Tongue (tissue), 2 donors: ENCODE data around the gene ZBTB39. TPM values are rescaled to one million over a fixed set of nuclear protein-coding genes. Genes with fewer than 3 reads are reported as not detected.
A peak's percentile ranks its signal among the peaks of the same experiment; 100 is the strongest.
"Not testable (repeated sequence)": the region's sequence is repeated elsewhere in the genome, so short reads cannot be mapped to it uniquely, and the experiment has no call there.

Experiments used
- DNase-seq: peaks from one replicate; pipeline ENCODE4 v3.0.0-alpha.2; 2015
- total RNA-seq: library from RNA; depleted of rRNA; stranded (reverse); fragments of >200 nt; gene quantifications from one replicate; pipeline ENCODE4 v1.2.3, GENCODE V29; 2014

Gene ZBTB39
- total RNA-seq, 1 donor from 2014 or later: 6.4 TPM

DNA sequence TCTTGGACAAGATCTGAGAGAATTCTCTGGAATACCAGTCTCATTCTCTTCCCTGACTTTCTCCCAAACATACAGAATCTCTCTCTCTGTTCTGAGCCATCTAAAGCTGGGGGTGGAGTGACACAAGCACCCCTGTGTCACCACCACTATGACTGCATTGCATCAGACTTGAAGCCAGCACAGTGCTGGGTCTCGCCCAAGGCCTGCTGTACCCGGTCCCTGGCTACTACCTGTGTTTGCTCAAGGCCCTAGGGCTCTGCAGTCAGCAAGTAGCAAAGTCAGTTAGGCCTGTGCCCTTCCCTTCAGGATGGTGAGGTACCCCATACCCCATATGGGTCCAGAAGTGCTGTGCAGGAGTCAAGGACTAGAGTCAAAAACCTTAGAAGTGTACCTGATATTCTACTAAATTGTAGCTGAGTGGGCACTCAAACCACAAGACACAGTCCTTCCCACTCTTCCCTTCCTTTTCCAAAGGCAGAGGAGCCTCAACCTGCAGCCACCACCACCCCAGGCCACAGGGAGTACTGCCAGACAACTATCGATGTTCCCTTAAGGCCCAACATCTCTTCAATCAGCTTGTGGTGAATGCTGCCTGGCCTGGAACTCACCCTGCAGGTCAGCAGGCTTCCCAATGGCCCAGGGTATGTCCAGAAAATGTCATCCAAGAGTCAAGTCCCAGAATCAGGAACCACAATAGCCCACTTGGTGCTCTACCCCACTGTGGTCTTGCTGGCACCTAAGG lies 27.8 kb downstream of the ZBTB39 start:
- no peak for DNase-seq

GRCh38 chr12:56977361-56977760 lies 29.0 kb downstream of the ZBTB39 start:
- DNase-seq: not testable (repeated sequence)

DNA sequence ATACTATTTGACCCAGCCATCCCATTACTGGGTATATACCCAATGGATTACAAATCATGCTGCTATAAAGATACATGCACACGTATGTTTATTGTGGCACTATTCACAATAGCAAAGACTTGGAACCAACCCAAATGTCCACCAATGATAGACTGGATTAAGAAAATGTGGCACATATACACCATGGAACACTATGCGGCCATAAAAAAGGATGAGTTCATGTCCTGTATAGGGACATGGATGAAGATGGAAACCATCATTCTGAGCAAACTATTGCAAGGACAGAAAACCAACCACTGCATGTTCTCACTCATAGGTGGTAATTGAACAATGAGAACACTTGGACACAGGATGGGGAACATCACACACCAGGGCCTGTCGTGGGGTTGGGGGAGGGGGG lies 32.1 kb downstream of the ZBTB39 start:
- not testable (repeated sequence) for DNase-seq

GRCh38 chr12:56968910-56969309 lies 37.4 kb downstream of the ZBTB39 start:
- not testable (repeated sequence) for DNase-seq

DNA sequence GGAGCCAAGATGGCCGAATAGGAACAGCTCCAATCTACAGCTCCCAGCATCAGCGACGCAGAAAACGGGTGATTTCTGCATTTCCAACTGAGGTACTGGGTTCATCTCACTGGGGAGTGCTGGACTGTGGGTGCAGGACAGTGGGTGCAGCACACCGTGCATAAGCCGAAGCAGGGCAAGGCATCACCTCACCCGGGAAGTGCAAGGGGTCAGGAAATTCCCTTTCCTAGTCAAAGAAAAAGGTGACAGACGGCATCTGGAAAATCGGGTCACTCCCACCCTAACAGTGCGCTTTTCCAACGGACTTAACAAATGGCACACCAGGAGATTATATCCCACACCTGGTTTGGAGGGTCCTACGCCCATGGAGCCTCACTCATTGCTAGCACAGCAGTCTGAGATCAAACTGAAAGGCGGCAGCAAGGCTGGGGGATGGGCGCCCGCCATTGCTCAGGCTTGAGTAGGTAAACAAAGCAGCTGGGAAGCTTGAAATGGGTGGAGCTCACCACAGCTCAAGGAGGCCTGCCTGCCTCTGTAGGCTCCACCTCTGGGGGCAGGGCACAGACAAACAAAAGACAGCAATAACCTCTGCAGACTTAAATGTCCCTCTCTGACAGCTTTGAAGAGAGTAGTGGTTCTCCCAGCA lies 40.2 kb downstream of the ZBTB39 start:
- DNase-seq: not testable (repeated sequence)

DNA sequence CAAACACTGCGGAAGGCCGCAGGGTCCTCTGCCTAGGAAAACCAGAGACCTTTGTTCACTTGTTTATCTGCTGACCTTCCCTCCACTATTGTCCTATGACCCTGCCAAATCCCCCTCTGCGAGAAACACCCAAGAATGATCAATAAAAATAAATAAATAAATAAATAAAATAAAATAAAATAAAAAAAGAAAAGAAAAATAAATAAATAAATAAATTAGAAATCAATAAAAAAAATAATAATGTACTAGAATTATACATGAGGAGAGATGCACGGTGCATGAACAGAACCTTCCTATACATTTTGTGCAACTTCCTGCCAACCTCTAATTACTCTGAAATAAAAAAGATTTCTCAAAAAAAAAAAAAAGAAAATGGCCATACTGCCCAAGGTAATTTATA lies 41.2 kb downstream of the ZBTB39 start:
- not testable (repeated sequence) for DNase-seq

DNA sequence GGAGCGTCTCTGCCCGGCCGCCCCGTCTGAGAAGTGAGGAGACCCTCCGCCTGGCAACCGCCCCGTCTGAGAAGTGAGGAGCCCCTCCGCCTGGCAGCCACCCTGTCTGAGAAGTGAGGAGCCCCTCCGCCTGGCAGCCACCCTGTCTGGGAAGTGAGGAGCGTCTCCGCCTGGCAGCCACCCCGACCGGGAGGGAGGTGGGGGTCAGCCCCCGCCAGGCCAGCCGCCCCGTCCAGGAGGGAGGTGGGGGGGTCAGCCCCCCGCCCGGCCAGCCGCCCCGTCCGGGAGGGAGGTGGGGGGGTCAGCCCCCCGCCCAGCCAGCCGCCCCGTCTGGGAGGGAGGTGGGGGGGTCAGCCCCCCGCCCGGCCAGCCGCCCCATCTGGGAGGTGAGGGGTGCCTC lies 42.8 kb downstream of the ZBTB39 start:
- not testable (repeated sequence) for DNase-seq

DNA sequence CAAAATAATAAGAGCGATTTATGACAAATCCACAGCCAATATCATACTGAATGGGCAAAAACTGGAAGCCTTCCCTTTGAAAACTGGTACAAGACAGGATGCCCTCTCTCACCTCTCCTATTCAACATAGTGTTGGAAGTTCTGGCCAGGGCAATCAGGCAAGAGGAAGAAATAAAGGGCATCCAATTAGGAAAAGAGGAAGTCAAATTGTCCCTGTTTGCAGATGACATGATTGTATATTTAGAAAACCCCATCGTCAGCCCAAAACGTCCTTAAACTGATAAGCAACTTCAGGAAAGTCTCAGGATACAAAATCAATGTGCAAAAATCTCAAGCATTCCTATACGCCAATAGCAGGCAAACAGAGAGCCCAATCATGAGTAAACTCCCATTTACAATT lies 44.1 kb downstream of the ZBTB39 start:
- DNase-seq: not testable (repeated sequence)

- no peak for DNase-seq
These were observed 47.9 kb downstream of the ZBTB39 start for GRCh38 chr12:56958422-56958821.

DNA sequence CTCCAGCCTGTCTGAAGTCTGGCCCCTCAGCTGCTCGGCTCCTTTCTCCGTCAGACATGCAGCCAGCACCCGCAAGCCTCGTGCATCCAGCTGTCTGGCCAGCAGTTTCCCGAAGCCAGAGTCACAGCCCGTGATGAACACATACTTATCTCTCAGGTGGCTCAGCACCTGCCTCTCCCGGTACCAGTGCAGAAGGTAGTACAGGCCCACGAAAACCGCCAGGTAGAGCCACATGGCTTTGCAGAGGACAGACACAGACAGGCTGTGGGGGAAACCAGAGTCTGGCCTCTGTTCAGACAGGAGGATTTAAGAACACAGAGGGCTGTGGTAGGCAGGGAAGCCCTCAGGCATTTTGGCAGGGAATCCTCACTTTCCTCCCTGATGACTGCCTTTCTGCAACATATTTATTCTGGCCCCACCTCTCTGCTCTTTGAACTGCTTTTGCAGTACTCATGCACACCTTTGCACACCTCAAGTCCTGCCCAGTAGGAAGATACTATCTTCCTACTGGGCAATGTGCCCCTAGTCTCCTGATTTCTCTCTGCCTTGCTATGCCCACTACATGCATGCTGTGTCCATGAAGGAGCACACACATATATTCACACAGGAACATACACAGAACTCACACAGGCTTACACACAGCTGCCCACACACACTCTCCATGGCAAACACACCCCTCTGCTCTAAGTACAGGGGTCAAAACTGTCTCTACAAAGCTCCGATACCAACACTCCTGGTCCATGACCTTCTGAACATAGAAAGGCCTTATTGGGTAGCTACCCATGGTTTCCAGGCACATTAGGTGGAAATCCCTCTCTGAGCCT lies 48.9 kb downstream of the ZBTB39 start, which contains the start of gene RDH16:
Gene RDH16 (minus strand): TSS at position 380 of the 824 bp plus-strand sequence. CDS start 146 bp downstream, at position 234.
- peak; percentile 52 for DNase-seq

DNA sequence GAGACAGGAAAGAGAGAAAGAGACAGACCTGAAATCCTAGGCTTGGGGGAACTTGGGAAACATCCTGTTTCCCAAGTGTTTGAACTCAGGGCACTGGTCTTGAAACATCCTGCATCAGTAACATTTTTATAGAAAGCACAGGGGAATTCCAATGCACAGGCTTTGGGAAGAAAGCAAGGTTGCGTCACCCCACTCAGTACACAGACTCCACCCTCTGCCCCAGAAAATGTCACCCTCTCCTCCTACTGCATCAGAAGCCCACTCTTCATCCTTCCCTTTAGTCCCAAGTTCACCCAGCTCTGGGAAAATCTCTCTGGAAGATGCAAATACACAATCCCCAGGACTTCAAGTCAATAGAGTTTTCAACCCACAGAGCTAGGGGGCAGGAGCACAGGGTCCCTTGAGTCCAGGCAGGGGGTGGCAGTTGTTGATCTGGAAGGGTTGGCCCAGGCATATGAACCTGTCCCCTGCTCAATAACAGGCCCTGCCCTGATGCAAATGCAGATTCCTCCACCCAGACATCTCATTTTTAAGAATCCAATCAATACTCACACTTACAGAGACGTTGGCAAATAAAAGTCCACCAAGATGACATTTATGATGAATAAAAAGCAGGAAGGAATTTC lies 50.6 kb downstream of the ZBTB39 start:
- no peak for DNase-seq

- no peak for DNase-seq
These were observed 51.4 kb downstream of the ZBTB39 start for GRCh38 chr12:56954958-56955355.

- no peak for DNase-seq
These were observed 52.0 kb downstream of the ZBTB39 start for GRCh38 chr12:56954057-56954957.

- no peak for DNase-seq
These were observed 53.0 kb downstream of the ZBTB39 start for GRCh38 chr12:56953314-56953713.

DNA sequence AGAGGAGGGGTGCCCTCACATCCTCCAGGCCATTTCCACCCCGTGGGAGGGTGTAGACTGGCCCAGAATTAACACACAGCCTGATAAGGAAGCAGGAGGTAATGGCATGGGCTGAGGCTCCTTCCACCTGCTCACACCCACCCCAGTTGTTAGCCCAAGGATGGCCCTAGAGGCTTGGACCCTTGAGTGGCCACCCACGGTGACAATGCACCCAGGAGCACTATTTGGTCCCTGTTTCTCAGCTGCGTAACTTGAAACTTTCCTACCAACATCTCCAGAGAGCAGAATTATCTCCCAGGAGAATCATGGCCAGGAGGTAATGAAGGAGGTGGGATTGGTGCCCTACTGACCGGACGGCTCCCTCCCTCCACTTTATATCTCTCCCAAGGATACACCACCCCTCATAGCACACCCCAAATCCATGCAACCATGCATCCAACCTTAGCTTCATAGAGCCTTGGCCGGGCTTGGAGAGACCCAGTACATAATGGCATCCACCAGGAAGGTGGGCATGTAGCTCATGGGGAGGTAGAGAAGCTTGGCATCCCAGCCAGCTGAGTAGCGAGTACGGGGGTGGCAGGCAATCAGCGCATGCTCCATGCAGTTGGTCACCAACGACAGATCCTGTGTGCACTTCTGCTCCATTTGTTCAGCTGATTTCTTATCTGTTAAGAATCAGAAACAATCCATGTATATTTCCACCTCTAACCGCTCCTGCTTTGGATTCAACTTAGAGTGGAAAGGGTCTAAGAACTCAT lies 54.6 kb downstream of the ZBTB39 start:
- no peak for DNase-seq

GRCh38 chr12:56948881-56949280 lies 57.5 kb downstream of the ZBTB39 start:
- DNase-seq: no peak
